WTC11 (cell line): Measurements from ENCODE around the gene ALAS2. TPM values are rescaled to one million over a fixed set of nuclear protein-coding genes. Genes with fewer than 3 reads are reported as not detected.

ENCODE experiments used
- ATAC-seq: fragments of 200-7000 bp; cut with Tn5 transposase; 2 replicates; pipeline ENCODE4 v1.10.0; 2021; ENCODE audit warnings: mild to moderate bottlenecking, moderate library complexity
- CTCF ChIA-PET: fragments of 300-600 bp; sonication (Branson Sonifier 250); formaldehyde crosslinking; loops from one replicate; lab custom pipeline; 2021; ENCODE audit warnings: antibody characterized with exemption; lab: Charles Lee
- POLR2A ChIA-PET: fragments of 350-600 bp; sonication (Branson Sonifier 250); formaldehyde crosslinking; loops from one replicate; lab custom pipeline; 2021; ENCODE audit warnings: antibody characterized with exemption; lab: Charles Lee
- DNase-seq: peaks from one replicate; pipeline ENCODE4 v3.0.0; 2021; ENCODE audit warnings: low spot score
- H3K27ac Mint-ChIP-seq: 2 replicates; pipeline ENCODE4 v1.8.0; 2021; ENCODE audit warnings: mixed read lengths
- H3K27me3 Mint-ChIP-seq: 2 replicates; pipeline ENCODE4 v1.8.0; 2021; ENCODE audit warnings: low read depth, mild to moderate bottlenecking, moderate library complexity, mixed read lengths
- H3K36me3 Mint-ChIP-seq: 2 replicates; pipeline ENCODE4 v1.8.0; 2021; ENCODE audit warnings: mixed read lengths
- H3K4me1 Mint-ChIP-seq: 2 replicates; pipeline ENCODE4 v1.8.0; 2022; ENCODE audit warnings: mixed read lengths
- H3K4me3 Mint-ChIP-seq: 2 replicates; pipeline ENCODE4 v1.8.0; 2021; ENCODE audit warnings: mild to moderate bottlenecking, moderate library complexity, mixed read lengths
- H3K9me3 Mint-ChIP-seq: 2 replicates; pipeline ENCODE4 v1.8.0; 2021; ENCODE audit warnings: mixed read lengths
- ARID4B ChIP-seq: sonication (generic); formaldehyde crosslinking; IDR thresholded peaks from 2 replicates; pipeline ENCODE4 v1.8.0; 2023; ENCODE audit warnings: missing genetic modification reagents, mild to moderate bottlenecking, borderline replicate concordance
- ATF1 ChIP-seq: sonication (generic); formaldehyde crosslinking; IDR thresholded peaks from 2 replicates; pipeline ENCODE4 v1.8.1; 2023; ENCODE audit warnings: mild to moderate bottlenecking, moderate library complexity, missing genetic modification reagents
- ATF3 ChIP-seq: sonication (generic); formaldehyde crosslinking; conservative IDR thresholded peaks from 2 replicates; pipeline ENCODE4 v1.8.1; 2022; ENCODE audit warnings: mild to moderate bottlenecking, missing genetic modification reagents
- CREM ChIP-seq: sonication (generic); formaldehyde crosslinking; IDR thresholded peaks from 2 replicates; pipeline ENCODE4 v1.8.1; 2022; ENCODE audit warnings: mild to moderate bottlenecking, missing genetic modification reagents, moderate library complexity
- EMX1 ChIP-seq: fragments of 250-450 bp; sonication (Bioruptor Pico); IDR thresholded peaks from 2 replicates; pipeline ENCODE4 v1.8.0; 2021; ENCODE audit warnings: mild to moderate bottlenecking
- FOXJ3 ChIP-seq: sonication (generic); formaldehyde crosslinking; IDR thresholded peaks from 2 replicates; pipeline ENCODE4 v1.9.0; 2021; ENCODE audit warnings: missing genetic modification reagents, mild to moderate bottlenecking, borderline replicate concordance
- FOXP1 ChIP-seq: sonication (generic); formaldehyde crosslinking; IDR thresholded peaks from 2 replicates; pipeline ENCODE4 v1.8.0; 2022; ENCODE audit warnings: missing genetic modification reagents, mild to moderate bottlenecking, moderate library complexity, borderline replicate concordance
- HMGA2 ChIP-seq: fragments of 250-450 bp; sonication (Bioruptor Pico); IDR thresholded peaks from 2 replicates; pipeline ENCODE4 v1.4.0; 2021; ENCODE audit warnings: mild to moderate bottlenecking, moderate library complexity
- MLX ChIP-seq: sonication (generic); formaldehyde crosslinking; IDR thresholded peaks from 2 replicates; pipeline ENCODE4 v1.8.1; 2023; ENCODE audit warnings: mild to moderate bottlenecking, missing genetic modification reagents, moderate library complexity
- NR2C2 ChIP-seq: sonication (generic); formaldehyde crosslinking; IDR thresholded peaks from 2 replicates; pipeline ENCODE4 v1.8.0; 2022; ENCODE audit warnings: mild to moderate bottlenecking, missing genetic modification reagents
- NR3C1 ChIP-seq: sonication (generic); formaldehyde crosslinking; conservative IDR thresholded peaks from 2 replicates; pipeline ENCODE4 v1.8.1; 2023; ENCODE audit warnings: low read depth, mild to moderate bottlenecking, missing genetic modification reagents
- PRRX2 ChIP-seq: fragments of 250-450 bp; sonication (Bioruptor Pico); IDR thresholded peaks from 2 replicates; pipeline ENCODE4 v1.8.0; 2021; ENCODE audit warnings: mild to moderate bottlenecking
- SOX15 ChIP-seq: fragments of 250-450 bp; sonication (Bioruptor Pico); IDR thresholded peaks from 2 replicates; pipeline ENCODE4 v1.9.0; 2021; ENCODE audit warnings: mild to moderate bottlenecking
- TP53 ChIP-seq: sonication (generic); formaldehyde crosslinking; IDR thresholded peaks from 2 replicates; pipeline ENCODE4 v1.8.1; 2023; ENCODE audit warnings: mild to moderate bottlenecking, missing genetic modification reagents
- USF2 ChIP-seq: sonication (generic); formaldehyde crosslinking; IDR thresholded peaks from 2 replicates; pipeline ENCODE4 v1.8.1; 2023; ENCODE audit warnings: mild to moderate bottlenecking, missing genetic modification reagents, moderate library complexity
- ZBTB43 ChIP-seq: sonication (generic); formaldehyde crosslinking; IDR thresholded peaks from 2 replicates; pipeline ENCODE4 v1.8.1; 2023; ENCODE audit warnings: mild to moderate bottlenecking, missing genetic modification reagents
- ZNF219 ChIP-seq: sonication (generic); formaldehyde crosslinking; IDR thresholded peaks from 2 replicates; pipeline ENCODE4 v1.8.0; 2023; ENCODE audit warnings: missing genetic modification reagents, mild to moderate bottlenecking, borderline replicate concordance
- ZNF232 ChIP-seq: sonication (generic); formaldehyde crosslinking; IDR thresholded peaks from 2 replicates; pipeline ENCODE4 v1.8.0; 2022; ENCODE audit warnings: mild to moderate bottlenecking, missing genetic modification reagents
- ZNF396 ChIP-seq: fragments of 250-450 bp; sonication (Bioruptor Pico); IDR thresholded peaks from 2 replicates; pipeline ENCODE4 v1.8.0; 2021; ENCODE audit warnings: mild to moderate bottlenecking, moderate library complexity, borderline replicate concordance
- ZNF512 ChIP-seq: sonication (generic); formaldehyde crosslinking; IDR thresholded peaks from 2 replicates; pipeline ENCODE4 v1.8.1; 2022; ENCODE audit warnings: missing genetic modification reagents, borderline replicate concordance
- ZNF671 ChIP-seq: fragments of 250-450 bp; sonication (Bioruptor Pico); IDR thresholded peaks from 2 replicates; pipeline ENCODE4 v1.8.0; 2021; ENCODE audit warnings: mild to moderate bottlenecking
- ZSCAN18 ChIP-seq: fragments of 250-450 bp; sonication (Bioruptor Pico); IDR thresholded peaks from 2 replicates; pipeline ENCODE4 v2.1.2; 2022; ENCODE audit warnings: mild to moderate bottlenecking, moderate library complexity
- total RNA-seq: library from RNA; stranded (reverse); gene quantifications from 3 replicates; pipeline ENCODE4 v1.2.3, GENCODE V29; 2021

ALAS2 gene
- total RNA-seq, 1 experiment from 2014 or later = 0.35 TPM

GRCh38 chrX:54977387-54977786, 53.4 kb downstream of the ALAS2 start (continued):
- no peak for TF ChIP-seq ATF3 (CRISPR knock-in tag)
- TF ChIP-seq CREM (CRISPR knock-in tag) = no peak
- no peak for TF ChIP-seq SOX15 (CRISPR knock-in tag)
- TF ChIP-seq HMGA2 (CRISPR knock-in tag) = no peak

GRCh38 chrX:54964766-54965497, 65.8 kb downstream of the ALAS2 start:
- ATAC-seq (no peak), DNase-seq (no peak)
- Mint-ChIP-seq H3K9me3 (peaks cover 11% of the 10 kb centered on the region; the same call in 1 of the 2 replicates), H3K27ac (no peak overlapping the region), H3K36me3 (no peaks in the 10 kb centered on the region), H3K4me1 (no peaks in the 10 kb centered on the region), H3K27me3 (peaks cover 8% of the 10 kb centered on the region), H3K4me3 (no peak overlapping the region)
- CTCF ChIA-PET = no interaction called here
- POLR2A ChIA-PET = no interaction called here
- TF ChIP-seq ZNF512 (CRISPR knock-in tag) (no peak), ATF1 (no peak), ZNF671 (CRISPR knock-in tag) (no peak), FOXP1 (CRISPR knock-in tag) (no peak), USF2 (CRISPR knock-in tag) (no peak), NR2C2 (CRISPR knock-in tag) (no peak), ZNF232 (CRISPR knock-in tag) (no peak), ZBTB43 (CRISPR knock-in tag) (no peak), ZSCAN18 (CRISPR knock-in tag) (no peak), NR3C1 (no peak), FOXJ3 (CRISPR knock-in tag) (no peak), ZNF396 (no peak), ZNF219 (CRISPR knock-in tag) (no peak), HMGA2 (CRISPR knock-in tag) (no peak), TP53 (CRISPR knock-in tag) (no peak), EMX1 (no peak), PRRX2 (no peak), ATF3 (CRISPR knock-in tag) (no peak), MLX (CRISPR knock-in tag) (no peak), ARID4B (CRISPR knock-in tag) (no peak)
